Activated CD8-positive, alpha-beta memory T cell treated with anti-CD3 and anti-CD28 coated beads for 4 hours (primary cell): ENCODE measurements around the gene STX10.
A peak's percentile ranks its signal among the peaks of the same experiment; 100 is the strongest.

Experiments
- DNase-seq, 2 donors: peaks; one replicate each; pipeline ENCODE4 v3.0.0-alpha.2; 2020; ENCODE audit warnings: low read depth in 2 of 2

Gene STX10

GRCh38 chr19:13119627-13120026, 30.5 kb downstream of the STX10 start:
- DNase-seq: no peak

GRCh38 chr19:13118424-13119193, 31.6 kb downstream of the STX10 start:
- no peak for DNase-seq

- DNase-seq: peak; percentile 73 to 74
These were observed 32.3 kb downstream of the STX10 start, which contains the start of gene NACC1 for GRCh38 chr19:13117772-13118423. Gene NACC1 (plus strand): TSS chr19:13118264. CDS start chr19:13135208, 16,944 bp downstream.

GRCh38 chr19:13117176-13117771, 32.9 kb downstream of the STX10 start:
- DNase-seq: no peak

GRCh38 chr19:13116282-13117175, 33.6 kb downstream of the STX10 start, which contains the start of gene TRMT1:
Gene TRMT1 (minus strand): TSS chr19:13116740. CDS start chr19:13116399, 341 bp downstream.
- peak; percentile 76 to 89 for DNase-seq

- no peak for DNase-seq
These were observed 34.3 kb downstream of the STX10 start for GRCh38 chr19:13115936-13116281.

- no peak for DNase-seq
These were observed 37.6 kb downstream of the STX10 start for GRCh38 chr19:13112555-13112954.

- DNase-seq: no peak
These were observed 40.0 kb downstream of the STX10 start for GRCh38 chr19:13110099-13110610.

GRCh38 chr19:13109361-13110098, 40.6 kb downstream of the STX10 start:
- DNase-seq: no peak

GRCh38 chr19:13104848-13105711, 45.1 kb downstream of the STX10 start:
- no peak for DNase-seq

GRCh38 chr19:13104360-13104847, 45.8 kb downstream of the STX10 start:
- no peak for DNase-seq

GRCh38 chr19:13103581-13104359, 46.4 kb downstream of the STX10 start:
- no peak for DNase-seq

- DNase-seq: no peak
These were observed 47.3 kb downstream of the STX10 start, which contains the start of gene LYL1 for GRCh38 chr19:13102666-13103580. Gene LYL1 (minus strand): TSS chr19:13102858. CDS start chr19:13101171, 1,687 bp downstream.

GRCh38 chr19:13102416-13102665, 47.8 kb downstream of the STX10 start:
- DNase-seq: no peak

- no peak for DNase-seq
These were observed 48.4 kb downstream of the STX10 start for GRCh38 chr19:13101590-13102415.

GRCh38 chr19:13100841-13101589, 49.2 kb downstream of the STX10 start:
- DNase-seq: no peak
